HTERT RPE-1 (cell line): ENCODE data around the gene BRIP1.
"Not testable (repeated sequence)": the region's sequence is repeated elsewhere in the genome, so short reads cannot be mapped to it uniquely, and the experiment has no call there.

ENCODE experiments used
- in situ Hi-C: fragments of 300-500 bp; cut with MboI; formaldehyde crosslinking; loops from 4 replicates; pipeline ENCODE4 v1.14.3; 2020; ENCODE audit warnings: low sequenced_read_pairs

The BRIP1 gene

GRCh38 chr17:61832463-61832862, 30.9 kb downstream of the BRIP1 start:
- in situ Hi-C loops: loop anchor here (25.0 kb wide), 1 partner anchor 195 kb away; no protein-coding TSS in a partner anchor

GRCh38 chr17:61831099-61831498, 32.2 kb downstream of the BRIP1 start:
- in situ Hi-C loops: loop anchor here (25.0 kb wide), 1 partner anchor 194 kb away; no protein-coding TSS in a partner anchor

- in situ Hi-C loops: loop anchor here (25.0 kb wide), 1 partner anchor 191 kb away; no protein-coding TSS in a partner anchor
Observed at GRCh38 chr17:61828694-61829093, 34.6 kb downstream of the BRIP1 start.

- in situ Hi-C loops: loop anchor here (25.0 kb wide), 1 partner anchor 191 kb away; no protein-coding TSS in a partner anchor
Observed at GRCh38 chr17:61827649-61828395, 35.5 kb downstream of the BRIP1 start.

- in situ Hi-C loops: loop anchor here (25.0 kb wide), 1 partner anchor 190 kb away; no protein-coding TSS in a partner anchor
Observed at GRCh38 chr17:61826866-61827265, 36.5 kb downstream of the BRIP1 start.

- in situ Hi-C loops: loop anchor here (25.0 kb wide), 1 partner anchor 189 kb away; no protein-coding TSS in a partner anchor
Observed at GRCh38 chr17:61826198-61826597, 37.1 kb downstream of the BRIP1 start.

GRCh38 chr17:61825448-61826137, 37.7 kb downstream of the BRIP1 start:
- in situ Hi-C loops: loop anchor here (25.0 kb wide), 1 partner anchor 188 kb away; no protein-coding TSS in a partner anchor

GRCh38 chr17:61822326-61823285, 40.7 kb downstream of the BRIP1 start:
- in situ Hi-C loops: no loop called here

GRCh38 chr17:61821655-61822054, 41.7 kb downstream of the BRIP1 start:
- in situ Hi-C loops: no loop called here

GRCh38 chr17:61819265-61819664, 44.1 kb downstream of the BRIP1 start:
- in situ Hi-C loops: not testable (repeated sequence)

- in situ Hi-C loops: no loop called here
Observed at GRCh38 chr17:61818225-61818624, 45.1 kb downstream of the BRIP1 start.

- in situ Hi-C loops: no loop called here
Observed at GRCh38 chr17:61817452-61817851, 45.9 kb downstream of the BRIP1 start.

GRCh38 chr17:61816538-61816937, 46.8 kb downstream of the BRIP1 start:
- in situ Hi-C loops: no loop called here

GRCh38 chr17:61815863-61816503, 47.3 kb downstream of the BRIP1 start:
- in situ Hi-C loops: no loop called here

GRCh38 chr17:61814485-61814884, 48.8 kb downstream of the BRIP1 start:
- in situ Hi-C loops: no loop called here

GRCh38 chr17:61813211-61813610, 50.1 kb downstream of the BRIP1 start:
- in situ Hi-C loops: no loop called here

GRCh38 chr17:61812747-61813146, 50.6 kb downstream of the BRIP1 start:
- in situ Hi-C loops: no loop called here

- in situ Hi-C loops: no loop called here
Observed at GRCh38 chr17:61809816-61810392, 53.4 kb downstream of the BRIP1 start.

GRCh38 chr17:61808442-61808841, 54.9 kb downstream of the BRIP1 start:
- in situ Hi-C loops: no loop called here

GRCh38 chr17:61806936-61807335, 56.4 kb downstream of the BRIP1 start:
- in situ Hi-C loops: no loop called here
